ENCODE data around the gene SF3A1. TPM values are rescaled to one million over a fixed set of nuclear protein-coding genes. Genes with fewer than 3 reads are reported as not detected.

SF3A1 gene
- total RNA-seq, 1 donor from 2014 or later, result 266 TPM

DNA sequence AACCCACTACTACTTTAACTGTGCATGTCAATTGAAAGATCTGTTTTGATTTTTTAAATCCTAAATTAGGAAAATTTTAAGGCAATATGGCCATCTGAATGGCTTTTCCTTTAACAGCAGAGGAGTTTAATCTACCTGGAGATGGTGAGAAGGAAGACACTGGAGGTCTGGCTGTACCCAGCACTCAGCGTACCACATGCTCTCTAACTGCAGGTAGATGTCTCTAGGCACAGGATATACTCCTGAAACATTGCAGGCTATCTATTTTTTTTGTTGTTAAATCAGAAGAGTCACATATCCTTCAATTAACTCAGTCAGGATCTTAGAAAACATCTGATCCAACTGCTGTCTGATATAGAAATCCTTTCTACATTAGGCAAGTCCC, 50.1 kb downstream of the SF3A1 start:
- intact Hi-C loops (cut with micrococcal nuclease), result loop anchor here (1.0 to 5.0 kb wide), 6 partner anchors 8 to 469 kb away; partner anchors contain the start of genes ASCC2 and SF3A1

DNA sequence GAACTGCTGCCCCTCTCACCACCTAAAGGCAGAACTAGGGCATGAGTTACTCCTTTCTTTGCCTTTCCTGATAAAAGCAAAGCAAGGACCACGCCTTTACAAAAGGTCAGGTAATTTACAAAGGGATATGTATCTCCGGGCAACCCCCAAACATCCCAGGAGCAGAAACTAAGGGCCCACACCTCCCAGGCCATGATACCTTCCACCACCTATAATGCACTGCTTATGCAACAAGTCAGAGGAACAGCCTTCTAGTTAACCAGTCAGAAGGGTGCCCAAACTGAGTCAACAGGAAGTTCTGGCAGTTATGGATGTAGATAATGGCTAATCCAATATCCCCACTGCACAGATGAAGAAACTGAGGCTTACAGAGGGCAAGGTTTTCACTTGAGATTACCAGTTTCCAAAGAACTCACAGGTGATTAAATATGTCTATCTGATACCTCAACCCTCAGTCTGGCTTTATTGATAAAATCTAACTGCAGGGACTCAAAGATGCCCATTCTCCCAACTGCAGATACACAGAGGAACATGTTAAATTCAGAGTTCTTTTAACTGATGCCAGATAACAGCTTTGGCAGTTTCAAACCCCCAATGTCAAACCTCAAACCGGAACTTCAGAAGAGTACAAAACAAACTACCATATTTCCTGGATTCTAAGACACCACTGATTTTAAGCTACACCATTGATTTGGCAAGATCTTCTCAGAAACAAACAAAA, 50.6 kb downstream of the SF3A1 start:
- intact Hi-C loops (cut with micrococcal nuclease), result loop anchor here (1.0 to 5.0 kb wide), 7 partner anchors 8 to 469 kb away; partner anchors contain the start of genes ASCC2, CASTOR1 and SF3A1

DNA sequence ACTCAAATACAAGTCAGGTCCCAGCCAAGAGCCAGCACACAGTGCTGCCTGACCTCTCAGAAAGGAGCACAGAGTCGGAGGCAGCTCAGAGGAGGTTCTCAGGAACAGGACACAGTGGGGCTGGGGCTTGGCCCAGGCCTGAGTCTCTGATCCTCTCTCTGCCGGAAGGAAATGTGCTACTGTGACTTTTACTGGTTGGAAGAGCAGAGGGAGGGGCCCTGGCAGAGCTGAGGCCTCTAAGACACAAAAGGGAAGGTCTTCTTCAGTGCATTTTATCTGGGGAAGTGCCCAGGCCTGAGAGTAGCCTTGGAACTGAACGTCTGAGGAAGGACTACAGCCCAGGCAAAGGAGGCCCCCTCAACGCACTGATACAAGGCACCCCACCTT, 51.2 kb downstream of the SF3A1 start:
- intact Hi-C loops (cut with micrococcal nuclease), result loop anchor here (1.0 to 5.0 kb wide), 3 partner anchors 16 to 468 kb away; partner anchors contain the start of genes ASCC2 and CASTOR1

DNA sequence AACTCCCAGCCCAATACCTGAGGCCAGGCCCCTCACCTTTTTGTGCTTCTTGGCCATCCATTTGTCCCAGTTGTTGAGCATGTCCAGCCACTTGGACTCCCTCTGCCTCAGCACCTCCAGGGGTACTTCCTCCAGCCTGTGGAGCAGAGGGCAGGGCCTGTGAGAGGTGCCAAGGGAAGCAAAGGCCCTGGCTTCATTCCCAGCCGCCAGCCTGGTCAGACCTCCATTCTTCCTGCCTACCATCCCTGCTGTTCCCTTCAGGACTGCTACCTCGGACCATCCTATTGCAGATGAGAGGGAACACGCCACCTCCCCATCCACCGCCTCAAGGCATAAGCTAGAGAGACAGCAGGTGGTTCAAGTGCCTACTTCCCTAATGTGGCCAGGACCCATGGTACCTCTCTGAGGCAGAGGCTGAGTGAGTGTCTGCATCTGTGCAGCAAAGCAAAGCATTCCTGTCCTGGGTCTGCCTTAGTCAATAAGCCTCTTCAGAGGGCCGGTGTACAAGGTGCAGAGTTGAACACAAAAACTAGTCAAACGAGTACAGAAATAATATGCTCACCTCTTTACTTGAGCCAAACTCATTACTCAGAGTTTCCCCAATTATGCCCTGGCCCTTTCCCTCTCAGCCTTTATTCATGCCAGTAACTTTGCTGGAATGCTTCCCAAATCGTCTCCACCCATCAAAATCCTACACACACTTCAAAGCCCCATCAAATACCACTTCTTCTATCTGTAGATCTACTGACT, 52.0 kb downstream of the SF3A1 start:
- intact Hi-C loops (cut with micrococcal nuclease), result loop anchor here (1.0 to 5.0 kb wide), 3 partner anchors 15 to 467 kb away; partner anchors contain the start of genes ASCC2 and CASTOR1

DNA sequence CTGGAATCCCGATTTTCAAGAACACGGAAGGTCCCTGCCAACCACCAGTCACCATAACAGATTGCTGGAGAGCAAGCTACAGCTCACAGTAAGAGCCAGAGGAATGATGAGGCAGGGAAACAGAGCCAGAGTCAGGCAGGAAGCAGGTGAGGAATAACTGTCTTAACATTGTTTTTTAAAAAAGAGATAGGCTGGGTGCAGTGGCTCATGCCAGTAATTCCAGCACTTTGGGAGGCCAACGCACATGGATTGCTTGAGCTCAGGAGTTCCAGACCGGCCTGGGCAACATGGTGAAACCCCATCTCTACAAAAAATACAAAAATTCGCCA, 53.9 kb downstream of the SF3A1 start:
- intact Hi-C loops (cut with micrococcal nuclease), result no loop called here

DNA sequence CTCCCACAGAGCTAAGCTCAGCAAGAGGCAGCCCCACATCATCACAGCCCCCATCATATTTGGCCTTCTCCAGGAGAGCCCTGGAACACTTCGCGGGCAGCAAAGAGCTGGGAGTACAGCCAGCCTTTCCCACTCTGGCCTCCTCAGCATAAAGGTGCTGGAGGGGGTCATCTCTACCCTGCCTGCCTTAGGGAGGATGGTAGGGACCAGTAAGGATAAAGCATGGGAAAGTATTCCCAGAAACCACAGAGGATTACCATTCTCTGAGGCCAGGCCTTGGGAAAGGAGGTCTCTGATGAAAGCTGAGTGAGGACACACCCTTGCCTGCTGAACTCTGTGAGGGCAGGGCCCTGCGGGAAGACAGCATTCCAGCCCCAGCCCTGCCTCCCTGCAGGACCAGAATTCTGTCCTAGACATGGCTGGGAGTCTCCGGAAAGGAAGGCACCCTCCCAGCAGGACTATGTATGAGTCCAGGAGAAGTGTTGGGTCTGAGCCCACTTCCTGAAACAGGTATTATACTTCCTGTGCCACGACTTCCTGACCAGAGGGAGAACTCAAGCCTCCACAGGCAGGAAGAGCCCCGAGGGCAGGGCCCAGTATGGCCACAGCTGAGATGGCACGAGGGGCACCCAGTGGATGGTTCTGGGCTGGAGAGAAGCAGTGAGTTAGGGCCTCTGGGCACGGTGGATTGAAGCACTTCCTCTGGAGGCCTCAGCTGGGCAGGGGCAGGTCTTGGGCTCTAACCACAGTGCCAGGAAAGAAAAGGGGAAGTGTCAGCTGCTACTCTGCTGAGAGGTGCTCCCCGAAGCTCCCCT, 54.5 kb downstream of the SF3A1 start:
- intact Hi-C loops (cut with micrococcal nuclease), result no loop called here

DNA sequence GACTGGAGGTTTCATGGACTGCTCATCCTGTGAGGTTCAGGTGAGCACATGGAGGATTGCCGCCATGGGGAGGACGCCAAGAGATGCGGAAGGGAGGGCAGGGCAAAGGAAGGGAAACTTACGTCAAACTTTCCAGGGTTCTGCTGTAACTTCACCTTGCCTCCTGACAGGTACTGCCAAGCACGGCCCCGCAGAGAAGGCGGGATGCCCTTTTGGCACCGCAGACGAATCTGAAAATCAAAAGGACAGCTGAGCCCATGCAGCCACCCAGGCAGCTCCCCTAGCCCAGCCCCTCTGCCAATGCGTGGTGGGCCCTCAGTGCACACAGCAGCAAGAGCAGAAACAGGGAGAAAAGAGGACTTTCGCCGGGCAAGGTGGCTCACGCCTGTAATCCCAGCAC, 57.4 kb downstream of the SF3A1 start:
- intact Hi-C loops (cut with micrococcal nuclease), result no loop called here

DNA sequence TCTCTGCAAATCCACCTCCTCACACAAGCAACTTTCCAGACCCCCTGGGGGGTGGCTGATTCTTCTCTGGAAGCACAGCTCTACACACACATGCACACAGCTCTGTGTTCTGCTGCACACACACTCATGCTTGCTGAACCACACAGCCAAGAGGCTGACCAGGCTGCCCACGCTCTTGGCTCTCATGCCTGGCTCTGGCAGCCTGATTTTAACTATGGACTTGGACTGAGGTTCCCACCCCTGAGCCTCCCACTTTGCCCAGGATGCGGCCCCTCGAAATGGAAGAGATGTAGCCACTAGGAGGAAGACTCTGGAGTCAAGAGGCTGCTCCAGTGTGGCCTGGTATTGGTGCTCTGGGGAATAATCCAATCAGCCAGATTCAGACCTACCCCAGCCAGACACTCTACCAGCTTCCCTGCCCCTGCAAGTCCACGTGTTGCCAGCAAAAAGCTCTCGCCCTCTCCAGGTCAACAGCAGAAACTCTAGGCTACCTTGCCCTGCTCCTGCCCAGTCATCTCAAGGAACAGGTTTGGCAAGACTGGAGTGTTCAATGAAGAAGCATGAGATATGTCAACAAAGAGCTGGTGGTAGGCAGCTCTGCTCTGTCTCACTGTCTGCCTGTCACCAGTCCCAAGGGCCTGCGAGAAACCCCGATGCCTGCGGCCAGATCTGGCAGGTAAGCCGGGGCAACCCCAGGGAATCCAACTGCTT, 58.5 kb downstream of the SF3A1 start:
- intact Hi-C loops (cut with micrococcal nuclease), result no loop called here

DNA sequence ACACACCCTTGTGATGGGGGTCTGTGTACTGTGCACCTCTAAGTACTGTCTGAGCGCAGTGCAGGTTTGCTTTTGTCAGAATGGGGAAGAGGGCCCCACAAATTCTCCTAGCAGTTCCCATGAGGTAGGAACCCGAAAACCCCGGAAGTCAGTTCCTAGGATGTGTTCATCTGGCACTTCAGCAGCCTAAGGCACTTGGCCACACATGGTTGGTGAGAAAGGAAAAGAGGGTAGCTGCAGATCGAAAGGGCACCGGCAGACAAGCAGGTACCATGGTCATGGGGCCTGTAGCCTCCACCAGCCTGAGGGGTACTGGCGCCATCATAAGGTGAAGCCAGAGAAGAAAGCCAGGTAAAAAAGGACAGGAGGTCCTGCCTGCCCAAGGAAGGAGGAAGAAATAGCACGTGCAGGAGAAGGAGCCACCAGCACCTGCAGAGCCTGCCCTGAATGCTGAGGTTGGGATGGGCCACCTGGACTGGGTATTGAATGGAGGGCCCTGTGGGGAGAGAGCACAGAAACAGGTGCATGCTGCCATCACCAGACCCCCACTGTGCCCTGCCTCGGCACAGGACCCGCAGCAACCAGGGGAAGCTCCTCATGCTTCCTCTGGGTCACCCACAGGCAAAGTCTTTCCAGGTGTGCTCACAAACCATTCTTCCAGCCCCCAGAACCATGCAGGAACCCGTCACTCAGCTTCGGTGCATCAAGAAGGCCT, 59.3 kb downstream of the SF3A1 start:
- intact Hi-C loops (cut with micrococcal nuclease), result no loop called here

DNA sequence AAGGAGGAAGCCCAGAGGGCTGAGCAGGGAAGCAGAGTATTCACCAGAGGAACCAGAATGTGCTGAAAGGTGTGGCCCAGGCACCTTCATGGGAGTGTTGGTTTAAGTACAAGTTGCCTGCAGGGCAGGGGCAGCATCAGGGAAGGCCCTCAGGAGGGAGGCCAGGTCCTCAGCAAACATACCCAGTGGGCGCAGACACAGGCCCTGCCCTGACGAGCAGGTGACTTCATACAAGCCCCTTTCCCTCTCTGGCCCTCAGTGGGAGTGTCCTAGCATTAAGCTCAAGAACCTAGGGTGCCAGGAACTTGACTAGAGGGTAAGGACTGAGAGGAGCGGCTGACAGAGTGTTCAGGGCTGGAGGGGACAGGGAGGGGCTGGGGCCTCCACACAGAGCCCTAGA, 59.9 kb downstream of the SF3A1 start:
- intact Hi-C loops (cut with micrococcal nuclease), result no loop called here

DNA sequence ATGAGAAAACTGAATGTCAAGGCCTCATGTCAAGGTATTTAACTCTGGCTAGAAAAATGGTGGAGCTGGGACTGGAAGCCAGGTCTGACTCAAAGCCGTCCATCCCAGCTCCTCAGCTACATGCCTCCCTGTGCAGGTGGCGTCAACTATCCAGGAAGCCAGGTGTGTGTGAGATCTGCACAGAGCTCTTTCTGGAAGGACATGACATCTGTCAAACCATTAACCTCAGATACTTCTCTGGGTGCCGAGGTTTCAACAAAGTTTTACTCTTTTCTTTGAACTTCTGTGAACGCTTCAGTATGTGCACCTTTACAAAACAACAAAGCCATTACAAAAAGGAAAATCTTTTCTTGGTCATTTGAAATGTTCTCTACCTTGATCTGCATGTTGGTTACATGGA, 60.4 kb downstream of the SF3A1 start:
- intact Hi-C loops (cut with micrococcal nuclease), result no loop called here

DNA sequence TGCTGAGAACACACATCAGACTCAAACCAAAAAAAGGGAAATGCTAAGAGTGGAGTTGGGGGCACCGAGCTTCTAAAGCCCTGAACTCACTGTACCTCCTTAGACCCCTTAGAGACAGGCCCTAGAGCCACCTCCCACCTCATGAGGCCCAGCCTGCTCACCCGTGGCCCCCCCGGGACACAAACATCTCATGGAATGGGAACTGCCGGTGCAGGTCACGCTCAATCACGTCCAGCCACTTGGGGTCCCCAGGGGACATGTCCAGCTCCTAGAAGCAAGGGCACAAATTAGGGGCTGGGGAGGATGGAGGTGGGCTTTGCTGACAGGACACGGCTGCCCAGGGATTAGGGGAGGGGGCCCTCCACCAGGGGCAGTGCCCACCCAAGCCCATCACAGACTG, 61.1 kb downstream of the SF3A1 start:
- intact Hi-C loops (cut with micrococcal nuclease), result no loop called here

DNA sequence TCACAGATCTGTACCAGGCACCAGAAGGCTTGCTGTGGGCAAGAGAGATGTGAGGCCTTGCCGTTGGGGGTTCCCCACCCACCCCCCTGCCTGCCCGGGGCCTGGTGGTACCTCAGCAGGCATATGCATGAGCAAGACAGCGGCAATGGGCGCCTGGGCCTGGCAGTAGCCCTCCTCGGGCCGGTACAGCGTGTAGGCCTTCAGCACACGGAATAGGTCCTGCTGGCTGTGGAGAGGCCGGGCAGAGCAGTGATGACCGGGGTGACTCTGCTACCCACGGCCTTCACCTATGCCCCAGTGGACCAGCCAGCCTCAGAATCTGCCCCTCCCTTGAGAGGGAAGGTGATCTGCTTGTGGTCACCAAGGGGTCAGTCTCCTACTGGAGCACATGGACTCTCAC, 61.9 kb downstream of the SF3A1 start:
- intact Hi-C loops (cut with micrococcal nuclease), result no loop called here

DNA sequence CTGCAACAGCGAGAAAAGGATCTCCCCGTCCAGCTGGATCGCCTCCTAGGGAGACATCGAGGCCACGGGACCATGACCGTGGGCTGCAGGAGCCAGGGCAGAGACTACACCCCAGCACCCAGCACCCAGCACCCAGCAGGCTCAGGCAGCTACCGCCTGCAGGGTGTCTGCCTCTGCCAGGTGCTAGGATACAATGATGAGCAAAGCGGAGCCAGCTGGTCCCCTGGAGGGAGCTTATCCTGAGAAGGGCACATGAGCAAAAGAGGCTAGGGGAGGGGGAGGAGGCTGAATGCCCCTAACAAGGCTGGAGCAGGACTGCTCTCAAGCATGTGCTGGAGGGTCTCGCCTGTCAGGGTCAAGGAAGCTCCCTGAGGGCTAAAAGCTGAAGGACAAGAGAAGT, 62.6 kb downstream of the SF3A1 start:
- intact Hi-C loops (cut with micrococcal nuclease), result no loop called here

DNA sequence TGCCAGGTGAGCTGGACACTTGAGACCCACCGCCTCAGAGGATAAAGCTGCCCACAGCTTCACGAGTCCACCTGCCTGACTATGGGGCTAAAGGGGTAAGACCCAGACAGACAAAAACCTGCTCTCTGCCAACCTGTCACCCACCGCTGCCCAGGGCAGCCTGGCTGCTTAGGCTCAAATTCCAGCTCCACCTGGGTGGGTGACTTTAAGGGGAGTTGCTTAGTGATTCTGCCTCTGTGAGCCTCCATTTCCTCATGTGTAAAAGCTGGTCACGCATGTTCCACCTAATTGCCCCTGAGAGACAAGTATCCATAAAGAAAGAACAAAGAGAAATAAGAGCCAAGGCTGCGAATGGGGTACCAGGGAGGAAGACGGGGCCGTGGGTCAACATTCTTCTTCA, 63.7 kb downstream of the SF3A1 start:
- intact Hi-C loops (cut with micrococcal nuclease), result no loop called here

DNA sequence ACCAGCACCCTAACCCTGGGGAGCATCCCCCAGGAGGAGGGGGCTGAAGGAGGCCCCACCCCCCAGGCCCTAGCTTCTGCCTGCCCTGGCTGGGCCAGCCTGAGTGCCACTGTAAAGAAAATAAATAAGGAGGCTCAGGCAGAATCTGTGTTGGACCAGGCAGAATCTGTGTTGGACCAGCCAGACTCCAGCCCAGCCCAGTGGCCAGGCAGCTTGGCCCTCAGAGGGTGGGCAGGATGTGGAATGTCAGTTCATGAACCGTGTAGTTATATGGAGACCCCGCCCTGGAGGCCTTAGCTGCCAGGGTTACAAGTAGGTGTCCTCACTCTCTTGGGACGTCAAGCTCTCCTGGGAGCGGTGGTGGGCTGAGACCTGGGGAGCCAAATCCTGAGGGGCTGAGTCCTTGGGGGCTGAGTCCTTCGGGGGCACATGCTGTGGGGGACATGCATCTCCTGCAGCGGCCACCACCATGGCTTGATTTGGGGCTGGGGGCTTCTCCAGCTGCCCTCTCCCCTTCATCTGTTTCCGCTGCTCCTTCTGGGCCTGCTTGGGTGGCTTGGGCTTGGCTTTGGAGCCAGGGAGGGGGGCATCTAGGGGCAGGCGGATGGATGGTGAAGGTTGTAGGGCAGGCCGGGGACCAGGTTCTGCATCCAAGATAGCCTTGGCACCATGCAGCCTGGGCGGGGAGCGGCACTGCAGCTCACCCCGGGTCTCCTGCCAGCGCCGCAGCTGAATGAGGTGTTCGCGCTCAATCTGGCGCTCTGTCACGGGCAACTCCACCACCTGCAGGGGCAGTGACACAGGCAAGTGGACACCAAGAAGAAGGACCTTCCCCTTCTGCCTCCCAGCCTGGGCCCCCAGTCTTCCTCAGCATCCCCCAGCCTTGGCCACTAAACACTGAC, 64.4 kb downstream of the SF3A1 start:
- intact Hi-C loops (cut with micrococcal nuclease), result no loop called here

DNA sequence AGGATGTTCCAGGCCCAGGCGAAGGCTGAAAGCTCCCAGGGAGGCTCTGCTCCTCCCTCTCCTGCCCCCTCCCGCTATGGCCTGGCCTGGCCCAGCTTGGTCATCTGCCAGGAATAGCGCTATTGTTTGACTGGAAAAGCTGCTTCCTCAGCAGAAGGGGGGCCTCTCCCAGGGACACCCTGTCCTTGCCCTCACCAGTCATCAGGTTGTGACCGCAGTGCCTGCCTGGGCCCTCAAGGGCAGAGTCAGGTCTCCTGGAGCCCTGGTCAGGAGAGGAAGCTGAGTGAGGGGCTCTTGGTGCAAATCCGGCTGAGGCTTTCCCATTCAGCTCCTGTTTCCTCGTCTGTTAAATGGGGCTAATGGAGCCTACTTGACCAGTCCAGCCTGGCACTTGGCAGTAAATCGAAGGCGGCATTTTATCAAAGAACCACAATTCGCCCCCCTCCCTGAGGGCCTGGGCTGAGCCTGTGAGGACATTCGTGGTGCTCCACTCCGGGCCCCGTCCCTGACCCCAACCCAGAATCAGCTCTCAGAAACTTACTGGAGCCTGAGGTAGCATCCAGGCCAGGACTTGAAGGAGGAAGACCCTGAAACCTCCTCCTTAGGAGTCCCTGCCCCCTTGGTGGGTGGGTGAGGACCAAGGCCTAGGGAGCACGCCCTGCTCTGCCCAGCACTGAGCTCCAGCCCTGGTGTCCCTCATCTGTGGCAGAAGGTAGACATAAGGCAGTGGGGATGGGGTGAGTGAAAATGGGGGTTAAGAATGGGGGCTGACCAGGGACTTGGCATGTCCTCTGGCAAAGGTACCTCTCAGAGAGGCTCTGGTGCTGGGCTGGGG, 65.4 kb downstream of the SF3A1 start:
- intact Hi-C loops (cut with micrococcal nuclease), result no loop called here

DNA sequence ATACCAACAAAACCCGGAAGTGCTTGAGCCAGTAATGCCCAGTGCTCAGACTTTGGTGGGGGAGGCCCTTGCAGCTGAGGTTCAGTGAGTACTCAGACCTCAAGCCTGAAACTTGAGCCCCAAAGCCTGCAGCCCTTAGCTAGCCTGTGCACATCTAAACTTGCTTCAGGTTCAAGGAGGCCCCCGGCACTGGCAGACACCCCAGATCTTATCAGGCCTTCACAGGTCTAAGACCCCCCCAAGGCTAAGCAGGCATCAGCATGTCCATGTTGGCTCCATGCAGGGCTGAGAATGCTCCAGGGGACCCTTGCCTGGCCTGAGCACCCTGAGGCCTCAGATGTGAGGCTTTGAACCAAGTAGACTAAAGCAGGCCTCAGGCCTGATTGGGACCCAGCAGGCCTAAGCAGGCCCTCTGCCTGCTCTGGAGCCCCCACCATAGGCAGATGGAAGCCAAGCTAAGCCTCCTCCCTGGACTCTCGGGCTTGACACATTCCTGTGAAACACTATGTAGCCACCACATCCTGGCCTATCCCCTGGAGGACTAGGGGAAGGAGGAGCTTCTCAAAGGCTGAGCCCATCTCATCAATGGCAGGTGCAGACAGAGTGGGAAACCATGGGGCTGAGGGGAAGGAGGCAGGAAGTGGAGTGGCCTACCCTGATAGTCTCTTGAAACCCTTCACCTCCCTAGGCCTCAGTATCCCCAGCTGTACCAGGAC, 66.2 kb downstream of the SF3A1 start:
- intact Hi-C loops (cut with micrococcal nuclease), result no loop called here
